ENCODE data around the gene ZNF326.

ZNF326 gene

DNA sequence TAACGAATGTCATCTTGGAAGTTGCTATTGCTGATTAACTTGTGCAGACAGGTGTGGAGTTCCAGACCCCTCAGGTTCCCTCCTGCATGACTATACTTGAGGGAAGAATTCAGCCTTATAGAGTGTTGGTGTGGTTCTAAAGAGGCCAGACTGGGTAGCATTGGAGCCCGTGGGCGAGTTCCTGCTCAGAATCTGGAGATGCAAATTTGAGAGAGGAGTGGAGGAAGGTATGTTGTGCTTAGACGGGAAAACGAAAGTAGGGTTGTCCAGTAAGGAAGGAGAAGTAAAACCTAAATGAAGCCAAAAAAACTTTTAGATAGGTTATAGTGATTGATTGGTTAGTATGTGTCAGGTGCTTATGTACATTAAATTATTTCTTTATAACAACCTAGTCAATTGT is 79.2 kb downstream of the ZNF326 start:
- DNase-seq (ENCODE audit: low read depth, low spot score): no peak

DNA sequence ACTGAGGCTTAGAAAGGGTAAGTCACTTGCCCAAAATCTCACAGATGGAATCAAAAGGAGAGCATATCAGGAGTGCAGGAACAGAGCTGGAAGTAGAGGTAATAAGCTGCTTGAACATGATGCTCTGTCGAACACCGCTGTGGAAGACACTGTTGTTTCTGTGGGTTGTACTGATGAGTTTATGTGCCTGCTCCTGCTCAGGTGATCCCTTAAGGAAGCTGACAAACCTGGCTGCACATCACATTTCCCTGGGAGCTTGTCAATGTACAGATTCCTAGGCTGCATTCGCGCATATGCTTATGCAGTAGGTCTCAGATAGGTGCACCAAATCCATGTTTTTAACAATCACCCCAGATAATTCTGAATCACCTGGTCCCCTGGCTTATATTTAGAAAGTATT is 79.7 kb downstream of the ZNF326 start:
- DNase-seq (ENCODE audit: low read depth, low spot score): no peak

DNA sequence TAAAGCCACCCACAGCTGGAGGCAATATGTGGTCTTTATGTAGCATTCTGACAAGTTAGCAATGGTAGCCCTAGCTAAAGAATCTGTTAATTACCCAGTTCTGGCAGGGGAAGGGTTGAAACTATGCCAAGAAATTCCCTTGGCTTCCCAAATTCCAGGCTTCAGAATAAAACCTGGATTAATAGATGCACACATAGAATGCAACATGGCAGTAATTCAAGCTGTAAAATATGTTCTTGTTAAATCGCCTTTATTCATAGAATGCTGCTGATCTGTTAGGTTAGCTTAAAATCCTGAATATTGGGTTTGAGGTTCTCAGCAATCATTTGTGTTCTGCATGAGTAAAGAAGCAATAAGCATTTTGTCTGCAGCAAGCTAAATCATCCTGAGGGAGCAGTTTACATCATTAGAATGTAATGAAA is 80.1 kb downstream of the ZNF326 start:
- peak; percentile 86 for DNase-seq (ENCODE audit: low read depth, low spot score)

DNA sequence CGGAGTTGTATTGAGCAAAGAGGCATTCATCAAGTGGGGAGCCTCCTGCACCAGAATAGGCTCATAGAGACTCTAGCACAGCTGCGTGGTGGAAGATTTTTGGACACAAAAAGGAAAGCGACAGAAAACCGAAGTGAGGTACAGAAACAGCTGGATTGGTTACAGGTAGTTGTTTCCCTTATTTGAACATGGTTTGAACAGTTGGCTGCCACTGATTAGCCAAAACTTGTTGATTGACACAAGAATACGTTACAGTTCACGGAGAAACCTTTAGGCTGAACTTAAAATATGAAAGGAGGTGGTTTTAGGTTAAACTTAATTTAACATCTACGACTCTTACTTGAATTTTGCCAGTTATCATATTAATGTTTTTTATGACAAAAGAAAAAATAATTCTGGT is 89.1 kb downstream of the ZNF326 start:
- no peak for DNase-seq (ENCODE audit: low read depth, low spot score)

Measured in astrocyte of the hippocampus (primary cell).